DMS79 (cell line): ENCODE results near the gene ATP2B3.

Experiments
- DNase-seq: peaks from one replicate; lab custom pipeline; 2025; lab: John Stamatoyannopoulos, UW

The ATP2B3 gene

GRCh38 chrX:153507484-153508178 lies 9.8 kb upstream of the ATP2B3 start:
- DNase-seq = peak; percentile 33

- no peak for DNase-seq
Measured at GRCh38 chrX:153509592-153509991, 7.8 kb upstream of the ATP2B3 start.

- no peak for DNase-seq
Measured at GRCh38 chrX:153510383-153510782, 7.1 kb upstream of the ATP2B3 start.

- peak; percentile 57 for DNase-seq
Measured at GRCh38 chrX:153511784-153512500, 5.5 kb upstream of the ATP2B3 start.

- no peak for DNase-seq
Measured at GRCh38 chrX:153512501-153512893, 4.9 kb upstream of the ATP2B3 start.

- DNase-seq = no peak
Measured at GRCh38 chrX:153513265-153513664, 4.2 kb upstream of the ATP2B3 start.

GRCh38 chrX:153514259-153514658 lies 3.2 kb upstream of the ATP2B3 start:
- no peak for DNase-seq

- DNase-seq = no peak
Measured at GRCh38 chrX:153515435-153515834, 2.0 kb upstream of the ATP2B3 start.

GRCh38 chrX:153516073-153516472 lies 1.4 kb upstream of the ATP2B3 start:
- no peak for DNase-seq

- DNase-seq = no peak
Measured at GRCh38 chrX:153517946-153518834, 748 bp downstream of the ATP2B3 start.

GRCh38 chrX:153519569-153520286 lies 2.3 kb downstream of the ATP2B3 start:
- DNase-seq = no peak

GRCh38 chrX:153520287-153520917 lies 3.0 kb downstream of the ATP2B3 start:
- DNase-seq = no peak

- peak; percentile 57 for DNase-seq
Measured at GRCh38 chrX:153521034-153521433, 3.6 kb downstream of the ATP2B3 start.

- no peak for DNase-seq
Measured at GRCh38 chrX:153522259-153522658, 4.8 kb downstream of the ATP2B3 start.

- no peak for DNase-seq
Measured at GRCh38 chrX:153523269-153523668, 5.8 kb downstream of the ATP2B3 start.

GRCh38 chrX:153524234-153524633 lies 6.8 kb downstream of the ATP2B3 start:
- no peak for DNase-seq

- no peak for DNase-seq
Measured at GRCh38 chrX:153525451-153525850, 8.0 kb downstream of the ATP2B3 start.

GRCh38 chrX:153526042-153526441 lies 8.6 kb downstream of the ATP2B3 start:
- DNase-seq = no peak

- DNase-seq = no peak
Measured at GRCh38 chrX:153526801-153527200, 9.4 kb downstream of the ATP2B3 start.

GRCh38 chrX:153527208-153527607 lies 9.8 kb downstream of the ATP2B3 start:
- DNase-seq = no peak

- peak; percentile 77 for DNase-seq
Measured at GRCh38 chrX:153530411-153531129, 13.1 kb downstream of the ATP2B3 start.
